PFSK-1 (cell line): ENCODE data around the gene ID4.

ENCODE experiments used
- FOXP2 ChIP-seq: optimal IDR thresholded peaks from 2 replicates; pipeline ENCODE3; 2011; ENCODE audit warnings: borderline replicate concordance, control low read depth, inconsistent platforms; ENCODE audit not compliant: insufficient read depth; ENCODE audit errors: extremely low read length, extremely low read depth
- POLR2AphosphoS5 ChIP-seq: IDR thresholded peaks from 2 replicates; pipeline ENCODE4 v1.6.1; 2012; ENCODE audit warnings: low read depth, mild to moderate bottlenecking, control low read depth, low read length, moderate library complexity
- REST ChIP-seq, 2 experiments: IDR thresholded peaks; 2 replicates each; pipeline versions ENCODE4 v1.6.1 to v1.8.0; 2011 to 2012; ENCODE audit warnings: low read depth in 2 of 2, low read length in 2 of 2, control low read depth in 1 of 2, inconsistent platforms in 1 of 2, mild to moderate bottlenecking in 1 of 2, moderate library complexity in 1 of 2; ENCODE audit not compliant: insufficient read depth in 1 of 2
- SIN3A ChIP-seq: IDR thresholded peaks from 2 replicates; pipeline ENCODE4 v1.6.1; 2012; ENCODE audit warnings: mild to moderate bottlenecking, low read length, moderate library complexity, borderline replicate concordance; ENCODE audit not compliant: insufficient read depth
- TAF1 ChIP-seq: IDR thresholded peaks from 2 replicates; pipeline ENCODE4 v1.6.1; 2012; ENCODE audit warnings: low read length, control low read depth, borderline replicate concordance; ENCODE audit not compliant: insufficient read depth

ID4 gene

GRCh38 chr6:19880066-19880465 is 42.9 kb downstream of the ID4 start:
- TF ChIP-seq POLR2AphosphoS5 (no peak), TAF1 (no peak), SIN3A (no peak), REST (IDR thresholded peaks at IDR 0.05; ENCODE audit: insufficient read depth in 1 of 2, low read depth in 2 of 2, low read length in 2 of 2) (no peak), FOXP2 (no peak)

- no peak for TF ChIP-seq POLR2AphosphoS5
- TF ChIP-seq FOXP2: no peak
- TF ChIP-seq TAF1: no peak
- no peak for TF ChIP-seq REST (IDR thresholded peaks at IDR 0.05; ENCODE audit: insufficient read depth in 1 of 2, low read depth in 2 of 2, low read length in 2 of 2)
- TF ChIP-seq SIN3A: no peak
Observed at GRCh38 chr6:19891451-19891850, 54.3 kb downstream of the ID4 start.
